Stimulated activated CD8-positive, alpha-beta memory T cell treated with anti-CD3 and anti-CD28 coated beads, Interleukin-7, amount 100 ng/mL, for 48 hours (primary cell): Measurements from ENCODE around the gene PRDM11.

ENCODE experiments used
- DNase-seq, 2 donors: peaks; one replicate each; pipeline ENCODE4 v3.0.0-alpha.2; 2020; ENCODE audit warnings: low read depth in 1 of 2; ENCODE audit errors: extremely low read depth in 1 of 2

Gene PRDM11

DNA sequence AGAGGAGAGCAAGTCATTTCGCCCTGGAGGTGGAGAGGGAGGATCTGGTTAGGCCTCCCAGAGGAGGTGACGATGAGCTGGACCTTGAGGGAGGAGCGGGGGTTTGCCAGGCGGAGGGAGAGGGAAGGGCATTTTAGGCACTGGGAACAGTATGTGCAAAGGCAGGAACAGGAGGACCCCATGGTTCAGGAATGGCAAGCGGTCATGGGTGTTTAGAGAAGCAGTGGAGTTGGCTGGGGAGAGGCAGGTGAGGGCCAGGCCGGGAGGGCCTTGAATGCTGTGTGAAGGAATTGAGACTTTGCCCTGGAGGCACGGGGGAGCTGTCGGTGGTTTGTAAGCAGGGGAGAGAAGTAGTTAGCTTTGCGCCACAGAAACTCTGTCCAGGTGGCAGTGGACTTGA lies 10.3 kb downstream of the PRDM11 start:
- DNase-seq: no peak

DNA sequence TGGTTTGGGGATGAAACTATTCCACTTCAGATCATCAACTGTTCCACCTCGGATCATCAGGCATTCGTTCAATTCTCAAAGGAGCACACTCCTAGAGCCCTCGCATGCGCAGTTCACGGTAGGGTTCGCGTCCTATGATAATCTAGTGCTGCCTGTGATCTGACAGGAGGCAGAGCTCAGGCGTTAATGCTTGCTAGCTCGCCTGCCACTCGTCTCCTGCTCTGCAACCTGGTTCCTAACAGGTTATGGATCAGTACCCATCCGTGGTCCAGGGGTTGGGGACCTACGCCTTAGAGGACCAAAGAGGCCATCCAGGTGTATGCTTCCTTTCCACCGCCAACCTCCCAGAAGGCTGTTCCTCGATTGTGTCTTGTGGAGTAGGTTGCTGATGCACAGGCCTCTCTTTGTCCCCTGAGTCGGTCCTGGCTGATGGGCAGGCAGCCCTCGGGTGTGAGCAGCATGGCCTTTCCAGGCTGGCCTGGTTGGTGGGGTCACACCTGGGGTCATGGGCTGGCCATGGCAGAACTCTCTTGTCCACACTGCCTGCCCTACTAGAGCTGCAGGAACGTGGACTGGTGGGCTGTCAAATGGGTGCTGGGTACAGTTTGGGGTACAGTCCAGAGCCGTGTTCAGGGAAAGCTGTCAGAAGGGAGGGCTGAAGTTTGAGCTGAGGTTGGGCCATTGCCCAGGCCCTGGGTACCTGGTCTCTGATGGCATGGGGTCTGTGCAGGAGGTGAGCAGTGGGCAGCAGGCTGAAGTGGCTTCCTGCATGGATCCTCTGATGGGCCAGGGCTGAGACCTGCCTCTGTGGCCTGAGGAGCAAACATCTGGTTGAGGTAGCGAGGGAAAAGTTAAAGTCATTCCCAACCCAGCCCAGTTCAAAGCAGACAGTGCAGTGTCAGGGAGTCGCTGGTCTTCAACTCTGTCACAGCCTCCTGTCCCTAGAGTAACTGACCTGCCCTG lies 11.1 kb downstream of the PRDM11 start:
- no peak for DNase-seq

DNA sequence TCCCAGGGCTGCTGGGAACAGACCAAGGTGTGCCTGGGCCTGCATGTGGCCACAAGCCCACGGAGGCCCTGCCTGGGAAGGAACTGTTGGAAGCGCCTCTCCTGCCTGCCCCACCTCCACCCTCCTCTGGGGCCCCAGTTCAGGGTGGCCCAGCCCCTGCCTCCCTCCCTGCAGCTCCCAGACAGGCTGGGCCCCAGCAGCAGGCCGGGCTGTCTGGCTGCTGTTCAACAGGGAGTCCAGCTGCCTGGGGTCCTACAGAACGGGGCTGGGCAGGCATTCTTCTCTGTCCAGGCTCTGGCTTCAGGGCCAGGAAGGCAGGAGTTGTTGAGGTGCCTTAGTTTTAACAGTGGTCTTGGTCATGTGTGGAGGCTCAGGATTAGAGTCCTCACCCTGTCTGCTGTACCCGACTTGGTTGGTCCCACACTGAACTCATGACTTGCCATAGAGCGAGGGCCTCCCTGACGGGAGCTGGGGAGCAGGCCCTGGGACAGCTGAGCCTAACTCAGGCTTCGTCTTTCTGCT lies 11.8 kb downstream of the PRDM11 start:
- no peak for DNase-seq

DNA sequence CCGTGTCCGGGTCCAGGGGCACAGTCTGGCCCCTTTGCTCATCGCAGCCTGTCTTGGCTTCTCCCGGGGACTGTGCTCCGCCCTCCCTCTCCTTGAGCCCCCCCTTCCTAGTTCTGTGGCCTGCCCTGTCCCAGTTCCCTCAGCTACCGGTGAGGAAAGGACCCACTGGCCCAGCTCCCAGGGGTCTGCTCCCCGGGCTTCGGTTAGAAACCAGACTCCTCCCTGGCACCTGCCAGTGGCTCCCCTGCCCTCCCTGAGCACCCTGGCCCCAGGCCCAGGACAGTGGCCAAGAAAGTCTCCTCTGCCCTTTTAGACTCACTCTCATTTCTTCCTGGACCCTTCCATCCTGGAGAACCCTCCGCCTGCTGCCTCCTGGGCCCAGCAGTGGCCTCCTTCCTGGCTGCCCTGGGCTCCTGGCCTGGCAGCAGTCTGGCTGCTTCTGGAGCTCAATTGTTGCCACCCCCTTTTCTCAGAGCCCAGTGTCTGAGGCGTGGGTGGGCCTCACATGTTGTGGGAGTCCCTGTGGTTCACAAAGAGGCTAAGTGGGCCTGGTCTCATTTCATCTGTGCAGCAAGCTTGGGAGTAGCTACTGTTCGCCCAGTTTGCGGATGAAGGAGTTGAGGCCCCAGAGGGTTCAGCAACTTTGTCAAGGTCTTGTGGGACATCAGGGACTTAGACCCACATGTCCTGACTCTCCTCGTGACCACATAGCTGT lies 12.6 kb downstream of the PRDM11 start:
- DNase-seq: no peak

DNA sequence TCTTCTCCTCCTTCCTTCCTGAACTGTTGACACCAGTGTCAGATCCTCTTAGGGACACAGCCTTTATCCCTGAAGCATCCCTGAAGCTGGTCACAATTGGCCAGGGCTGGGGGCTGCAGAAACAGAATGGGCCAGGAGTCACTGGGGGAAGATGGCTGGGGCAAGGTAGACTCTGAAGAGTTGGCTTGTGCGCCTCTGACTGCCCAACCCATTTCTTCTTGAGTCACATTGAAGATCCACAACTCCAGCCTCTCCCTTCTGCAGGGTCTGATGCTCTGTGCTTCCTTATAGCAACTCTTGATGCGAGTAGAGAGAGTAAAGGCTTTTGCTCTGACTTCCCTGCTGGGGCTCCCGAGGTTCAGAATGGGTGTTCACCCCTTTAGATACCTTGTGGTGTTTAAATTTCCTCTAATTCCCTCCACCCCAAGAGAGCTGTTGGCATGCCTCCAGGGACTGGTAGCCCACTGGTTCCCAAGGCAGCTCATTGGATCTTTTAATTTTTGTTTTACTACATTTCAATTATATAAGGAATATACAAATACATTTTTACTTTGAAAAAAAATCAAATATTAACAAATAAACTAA lies 13.4 kb downstream of the PRDM11 start:
- no peak for DNase-seq

DNA sequence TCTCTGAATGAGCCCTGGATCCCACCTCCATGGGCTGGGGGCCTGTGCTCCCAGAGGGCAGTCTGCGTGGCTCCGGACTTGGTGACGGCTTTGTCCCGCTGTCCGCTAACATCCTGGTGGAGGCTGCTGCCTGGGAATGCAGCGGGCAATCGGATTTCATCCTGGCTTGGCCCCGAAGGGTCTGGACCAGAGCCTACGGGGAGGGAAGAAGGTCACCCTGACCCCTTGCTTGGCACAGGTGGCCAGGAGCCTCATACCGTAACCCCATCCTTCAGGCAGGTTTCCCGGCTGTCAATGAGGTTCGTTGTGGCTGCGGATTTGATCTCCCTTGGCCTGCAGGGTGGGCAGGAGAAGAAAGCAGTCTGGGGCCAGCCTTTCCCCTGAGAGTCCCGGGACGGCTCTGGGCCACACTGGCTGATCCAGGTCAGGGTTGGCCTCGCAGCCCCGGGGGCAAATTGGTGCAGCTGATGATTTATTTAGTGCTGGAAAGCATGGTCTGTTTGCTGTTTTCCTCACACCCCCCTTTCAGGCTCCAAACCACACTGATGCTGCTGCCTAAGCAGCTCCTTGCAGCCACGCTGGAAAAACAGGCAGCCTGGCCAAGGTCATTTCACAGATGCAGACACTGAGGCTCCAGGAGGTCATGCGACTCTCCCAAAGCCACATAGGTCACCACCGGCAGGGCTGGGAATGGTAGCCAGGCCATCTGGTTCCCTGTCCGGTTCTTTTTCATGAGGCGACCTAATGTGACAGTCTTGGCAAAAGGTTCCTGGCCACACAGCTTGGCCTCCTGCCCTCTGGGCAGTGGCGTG lies 15.0 kb downstream of the PRDM11 start:
- no peak for DNase-seq

DNA sequence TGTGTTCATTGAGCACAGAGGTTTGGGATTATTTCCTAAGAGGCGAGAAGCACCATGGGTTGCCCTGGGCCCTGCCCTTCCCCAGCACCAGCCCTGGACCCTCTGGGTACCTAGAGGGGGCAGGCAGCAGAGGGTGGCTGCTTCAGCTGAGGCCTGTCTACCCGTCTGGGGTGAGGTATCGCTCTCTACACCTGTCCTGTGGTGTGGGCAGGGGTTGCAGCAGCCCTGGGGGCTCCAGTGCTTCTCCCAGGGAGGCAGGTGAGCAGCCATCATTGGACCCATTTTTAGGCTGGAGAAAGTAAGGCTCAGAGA lies 15.6 kb downstream of the PRDM11 start:
- no peak for DNase-seq

DNA sequence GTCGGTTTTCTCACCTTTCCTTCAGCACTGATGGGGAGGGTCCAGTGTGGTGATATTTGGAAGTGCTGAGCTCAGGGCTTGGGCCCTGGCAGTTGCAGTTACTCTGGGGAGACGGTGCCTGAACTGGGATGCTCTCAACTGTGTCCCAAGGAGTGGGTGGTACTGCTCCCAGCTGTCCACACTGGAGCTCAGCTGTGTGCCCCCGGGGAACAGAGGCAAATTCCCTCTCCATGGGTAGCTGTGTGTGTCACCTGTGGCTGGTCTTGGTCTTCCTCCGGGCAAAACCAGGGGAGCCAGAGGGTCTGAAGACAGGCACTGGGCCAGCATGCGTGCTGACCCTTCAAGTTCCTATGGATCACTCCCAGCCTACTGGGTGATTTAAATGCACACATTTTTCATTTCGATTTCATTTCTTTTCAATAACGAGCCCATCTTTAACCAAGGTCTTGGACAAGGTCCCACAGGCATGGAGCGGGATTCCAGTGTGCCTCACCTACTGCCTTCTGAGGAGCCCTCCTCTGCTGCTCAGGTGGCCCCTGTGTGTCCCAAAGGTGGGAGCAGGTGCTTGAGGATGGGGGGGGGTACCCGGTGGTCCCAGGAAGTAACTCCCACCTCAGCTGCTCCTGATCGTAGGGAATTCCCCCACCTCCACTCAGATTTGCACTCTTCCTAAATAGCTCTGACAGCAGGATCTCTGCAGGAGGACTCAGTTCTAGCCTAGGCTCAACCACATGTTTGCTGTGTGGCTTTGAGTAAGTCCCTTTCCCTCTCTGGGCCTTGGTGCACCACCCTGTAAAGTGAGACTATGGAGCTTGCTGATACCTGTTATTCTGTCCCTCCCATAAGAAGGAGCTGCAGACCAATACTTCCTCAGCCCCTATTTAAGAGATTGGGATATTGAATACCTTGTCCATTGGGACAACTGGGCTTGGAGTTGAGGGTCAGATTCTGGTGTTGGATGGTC lies 16.8 kb downstream of the PRDM11 start:
- DNase-seq: no peak

DNA sequence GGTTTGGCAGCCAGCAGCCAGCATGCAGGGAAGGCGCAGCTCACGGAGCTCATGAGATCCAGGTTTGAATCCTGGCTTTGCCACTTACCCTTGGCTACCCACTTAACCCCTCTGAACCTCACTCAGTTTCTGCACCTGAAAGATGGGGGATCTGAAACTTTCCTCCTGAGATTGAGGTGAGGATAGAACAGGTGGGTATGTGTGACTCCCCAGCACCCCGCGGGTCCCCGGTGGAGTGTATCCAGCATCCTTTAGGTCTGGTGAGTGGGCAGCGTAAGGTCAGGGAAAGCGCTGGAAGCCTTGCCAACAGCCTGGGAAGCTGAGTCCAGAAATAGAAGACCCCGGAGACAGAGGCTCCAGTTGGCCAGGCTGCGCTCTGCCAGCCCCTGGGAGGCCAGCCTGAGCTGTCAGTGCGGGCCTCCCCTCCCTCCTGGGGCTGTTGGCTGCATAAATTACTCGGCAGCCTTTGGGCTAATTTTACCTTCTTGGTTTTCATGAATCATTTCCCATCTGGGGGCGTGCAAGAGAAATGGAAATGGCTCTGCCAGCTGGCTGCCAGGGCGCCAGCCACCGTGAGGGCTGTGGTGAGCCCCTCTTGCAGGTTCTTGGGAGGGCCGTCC lies 17.6 kb downstream of the PRDM11 start:
- peak in 1 of 2 donors; percentile 18 for DNase-seq

DNA sequence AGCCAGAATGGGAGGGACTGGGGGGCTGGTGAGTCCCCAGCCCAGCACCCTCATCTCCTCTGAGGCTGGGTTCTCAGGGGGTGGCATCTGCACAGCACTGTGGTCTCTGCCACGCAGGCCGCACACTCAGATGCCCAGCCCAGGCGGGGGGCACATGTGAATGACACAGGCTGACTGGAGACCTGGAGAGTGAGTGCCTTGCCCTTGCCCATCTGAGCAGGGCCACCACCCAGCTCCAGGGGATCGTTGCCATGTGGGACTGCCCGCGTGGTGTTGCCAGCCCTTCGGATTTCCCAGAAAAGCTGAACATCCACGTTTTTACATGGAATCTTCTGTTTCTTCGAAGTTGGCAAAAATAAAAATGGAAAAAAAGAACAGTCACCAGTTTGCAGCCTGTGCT lies 18.9 kb downstream of the PRDM11 start:
- DNase-seq: no peak

DNA sequence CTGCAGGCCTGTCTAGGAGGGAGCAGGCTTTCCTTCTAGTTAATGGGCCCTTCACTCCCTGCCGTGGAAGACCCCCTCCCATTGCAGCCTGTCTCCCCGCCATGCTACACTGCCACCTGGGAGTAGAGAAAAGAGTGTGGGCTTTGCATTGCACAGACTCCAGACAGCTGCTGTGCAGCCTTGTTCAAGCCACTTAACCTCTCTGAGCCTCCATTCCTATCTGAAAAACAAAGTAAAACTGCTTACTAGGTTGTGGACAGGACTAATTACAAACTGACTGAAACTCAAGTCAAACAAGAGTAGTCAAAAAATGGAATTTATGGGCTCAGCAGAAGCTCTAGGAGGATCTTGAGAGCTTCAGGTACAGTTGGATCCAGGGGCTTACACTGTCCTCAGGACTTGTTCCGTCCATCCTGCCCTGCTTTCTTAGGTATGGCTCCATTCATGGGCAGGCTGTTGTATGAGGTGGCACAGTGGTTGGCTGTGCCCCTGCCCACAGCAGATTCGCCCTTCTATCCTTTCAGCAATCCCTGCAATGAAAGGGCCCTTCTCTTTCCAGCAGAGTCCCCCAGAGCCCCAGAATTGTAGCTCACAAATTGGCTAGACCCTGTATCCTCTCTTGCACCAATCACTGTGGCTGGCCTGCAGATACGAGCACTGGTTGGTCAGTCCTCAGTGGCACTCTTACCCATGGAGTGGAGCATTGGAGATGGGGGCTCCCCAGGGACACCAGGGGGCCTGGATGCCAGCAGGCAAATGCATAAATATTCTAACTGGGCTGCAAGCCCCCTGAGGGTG lies 19.6 kb downstream of the PRDM11 start:
- DNase-seq: no peak

DNA sequence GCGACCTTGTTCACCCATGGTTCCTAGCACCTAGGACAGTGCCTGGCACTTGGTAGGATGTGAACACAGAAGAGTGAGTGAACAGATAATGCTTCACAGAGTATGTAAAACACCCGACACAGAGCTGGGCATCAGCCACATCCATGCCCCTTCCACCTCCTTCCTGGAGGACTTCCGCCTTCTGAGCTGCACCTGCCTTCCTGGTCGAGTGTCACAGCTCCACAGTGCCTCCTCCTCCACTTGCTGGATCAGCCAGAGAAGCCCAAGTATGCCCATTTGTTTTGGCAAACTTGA lies 20.1 kb downstream of the PRDM11 start:
- DNase-seq: no peak

DNA sequence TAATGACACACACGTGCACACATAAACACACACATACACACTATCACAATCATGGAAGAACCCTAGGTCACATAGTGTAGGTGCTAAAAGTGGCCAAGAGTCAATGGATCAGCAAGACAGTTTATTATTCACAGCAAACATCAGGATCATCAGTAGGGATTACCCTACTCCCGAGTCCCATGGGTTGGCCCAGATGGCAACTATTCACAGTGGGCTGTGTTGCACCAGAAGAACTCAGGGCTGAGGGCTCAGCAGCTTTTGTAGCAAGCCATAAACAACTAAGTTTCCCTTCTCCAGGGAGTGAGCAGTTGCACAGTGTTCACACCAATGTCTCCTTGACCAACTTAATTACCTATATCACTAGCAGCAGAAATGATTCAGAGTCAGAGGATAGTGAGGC lies 20.8 kb downstream of the PRDM11 start:
- DNase-seq: no peak

DNA sequence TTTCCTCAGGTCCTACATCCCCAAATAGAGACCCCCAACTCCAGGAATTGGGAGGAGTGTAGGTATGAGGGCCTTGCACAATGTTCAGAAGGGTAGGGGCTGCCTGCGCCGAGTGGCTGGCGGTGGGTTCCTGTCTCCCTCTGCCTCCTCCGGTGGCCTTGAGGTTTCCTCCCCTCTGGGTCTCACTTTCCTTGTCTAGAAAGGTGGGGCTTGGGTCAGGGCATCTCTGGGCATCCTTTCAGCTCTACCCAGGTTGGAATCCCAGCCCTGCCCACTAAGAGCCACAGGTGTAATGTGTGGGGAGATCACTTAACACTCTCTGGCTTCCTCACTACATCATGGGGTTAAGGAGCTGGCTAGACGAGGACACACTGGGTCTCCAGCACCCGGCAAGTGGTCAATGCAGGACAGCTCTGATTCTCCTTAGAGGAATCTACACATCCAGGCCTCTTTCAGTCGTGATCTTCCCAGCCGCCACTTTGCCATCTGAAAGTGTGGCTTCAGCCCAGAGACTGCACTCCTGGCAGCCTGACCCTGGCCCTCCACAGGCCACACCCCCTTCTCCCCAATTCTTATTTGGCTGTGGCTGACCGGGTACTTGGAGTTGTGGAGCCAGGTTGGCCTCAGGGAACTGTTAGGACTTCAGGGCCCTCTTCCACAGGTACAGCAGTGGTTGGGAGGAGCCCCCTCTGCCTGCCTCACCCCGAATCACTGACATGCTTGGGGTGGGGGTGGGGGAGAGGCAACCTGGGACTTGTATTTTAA lies 22.1 kb downstream of the PRDM11 start:
- no peak for DNase-seq

DNA sequence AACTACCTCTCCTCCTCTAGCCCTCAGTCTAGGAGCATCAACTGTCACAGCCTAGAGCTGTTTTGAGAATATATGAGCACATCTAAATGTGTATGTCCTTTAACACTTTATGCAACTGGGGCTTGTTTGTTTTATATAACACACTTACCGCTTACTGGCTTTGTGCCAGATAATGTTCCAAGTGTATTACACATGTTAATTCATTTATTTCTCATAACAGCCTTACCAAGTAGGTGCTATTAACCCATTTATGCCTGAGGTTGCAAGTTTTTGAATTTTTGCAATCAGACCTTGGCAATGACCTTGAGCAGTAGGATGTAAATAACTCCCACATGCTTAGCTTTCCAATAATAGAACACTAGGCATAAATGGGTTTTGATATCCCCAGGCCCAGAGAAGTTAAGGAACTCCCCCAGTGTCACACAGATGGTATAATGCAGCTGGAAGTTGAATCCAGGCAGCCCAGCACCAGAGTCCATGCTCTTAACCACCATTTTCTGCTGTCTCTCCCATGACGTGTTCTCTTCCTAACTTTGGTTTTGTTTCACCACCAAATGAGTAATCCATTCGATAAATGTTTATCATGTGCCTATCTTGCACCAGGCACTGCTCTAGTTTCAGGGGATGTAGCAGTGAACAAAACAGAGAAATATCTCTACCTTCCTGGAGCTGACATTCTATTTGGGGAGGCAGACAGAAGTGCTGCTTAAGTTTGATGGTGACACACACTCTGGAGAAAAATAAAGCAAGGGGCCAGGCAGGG lies 23.1 kb downstream of the PRDM11 start:
- no peak for DNase-seq

DNA sequence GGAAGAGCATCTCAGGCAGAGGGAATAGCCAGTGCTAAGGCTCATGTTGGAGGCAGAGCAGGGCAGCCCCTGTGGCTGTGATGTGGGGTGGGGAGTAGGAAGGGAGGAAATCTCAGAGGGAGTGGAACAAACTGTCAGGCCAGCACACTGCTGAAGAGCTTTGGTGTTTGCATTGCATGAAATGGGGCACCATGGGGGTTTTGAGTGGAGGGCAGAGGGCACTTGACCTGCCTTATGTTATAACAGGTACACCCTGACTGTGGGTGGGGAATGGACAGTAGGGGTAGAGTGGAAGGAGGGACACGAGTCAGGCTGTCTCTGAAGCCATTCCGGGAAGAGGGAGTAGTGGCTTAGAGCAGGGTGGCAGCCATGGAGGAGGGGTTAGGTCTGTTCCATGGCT lies 24.0 kb downstream of the PRDM11 start:
- no peak for DNase-seq

DNA sequence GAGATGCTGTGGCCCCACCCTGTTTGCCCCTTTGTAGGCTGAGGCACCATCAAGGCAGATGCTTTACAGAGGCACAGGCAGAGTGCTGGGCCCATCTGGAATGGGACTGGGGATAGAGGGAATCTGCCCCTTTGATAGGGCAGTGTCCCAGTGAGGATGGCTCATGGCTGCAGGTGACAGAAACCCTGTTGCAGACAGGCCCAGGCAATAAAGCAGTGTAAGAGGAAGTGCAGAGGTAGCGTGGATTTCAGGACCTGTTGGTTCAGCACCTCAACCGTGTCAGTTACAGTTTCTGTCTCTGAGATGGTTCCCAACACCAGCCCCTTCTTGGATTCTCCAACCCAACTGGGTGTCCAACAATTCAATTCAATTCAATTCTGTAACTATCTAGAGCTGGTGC lies 25.1 kb downstream of the PRDM11 start:
- DNase-seq: no peak
